ENCODE results near the gene PLEKHH1.
"Not testable (repeated sequence)": the region's sequence is repeated elsewhere in the genome, so short reads cannot be mapped to it uniquely, and the experiment has no call there.

The PLEKHH1 gene

DNA sequence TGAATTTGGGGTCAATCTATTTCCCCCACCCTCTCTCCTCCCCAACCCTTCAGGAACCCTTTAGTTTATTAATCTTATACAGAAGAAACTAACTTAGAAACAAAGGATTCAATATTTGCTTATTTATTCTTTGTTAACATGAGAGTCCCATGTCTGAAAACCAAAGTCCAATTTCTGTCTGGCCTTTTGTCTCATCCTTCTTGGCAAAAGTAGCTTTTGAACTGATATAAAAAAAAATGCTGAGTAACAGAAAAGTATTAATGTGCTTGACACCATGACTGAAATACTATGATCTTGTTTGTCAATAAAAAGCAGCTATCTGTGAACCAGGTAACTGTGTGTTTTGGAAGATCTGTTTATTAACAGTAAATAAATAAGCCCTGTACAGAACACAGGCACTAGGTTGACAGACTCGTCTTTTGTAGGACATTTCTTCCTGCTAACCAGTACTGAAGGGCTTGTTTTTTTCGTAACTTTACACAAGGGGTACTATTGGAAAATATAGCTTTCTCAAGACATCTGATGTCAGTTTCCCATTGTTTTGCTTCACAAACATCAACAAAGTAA is 56.2 kb downstream of the PLEKHH1 start:
- DNase-seq: no peak

DNA sequence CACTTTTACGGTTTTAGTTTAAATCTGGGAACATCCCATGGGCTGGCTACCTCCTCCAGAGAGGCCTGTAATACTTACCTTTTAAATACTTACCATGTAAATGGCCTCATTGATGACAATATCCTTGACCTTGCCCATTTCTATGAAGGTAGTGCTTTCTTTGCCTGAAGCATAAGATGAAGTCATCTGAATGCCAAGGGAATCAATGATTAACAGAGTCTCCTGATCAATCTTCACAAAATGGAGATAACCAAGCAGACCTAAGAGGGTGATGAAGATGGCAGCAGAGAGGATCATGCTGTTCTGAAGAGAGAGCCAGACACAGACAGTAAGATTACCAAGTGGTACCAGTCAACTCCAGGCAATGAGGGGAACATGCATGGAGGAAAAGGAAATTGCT is 60.6 kb downstream of the PLEKHH1 start:
- not testable (repeated sequence) for DNase-seq

- DNase-seq: no peak
These were observed 62.3 kb downstream of the PLEKHH1 start for GRCh38 chr14:67595392-67595791.

- DNase-seq: peak; percentile 80
These were observed 66.8 kb downstream of the PLEKHH1 start, which contains the start of gene PIGH for GRCh38 chr14:67599698-67600561. TSS of gene PIGH (minus strand) at chr14:67600268. CDS start at chr14:67600203, 65 bp downstream.

GRCh38 chr14:67600562-67600974 is 67.5 kb downstream of the PLEKHH1 start:
- not testable (repeated sequence) for DNase-seq

DNA sequence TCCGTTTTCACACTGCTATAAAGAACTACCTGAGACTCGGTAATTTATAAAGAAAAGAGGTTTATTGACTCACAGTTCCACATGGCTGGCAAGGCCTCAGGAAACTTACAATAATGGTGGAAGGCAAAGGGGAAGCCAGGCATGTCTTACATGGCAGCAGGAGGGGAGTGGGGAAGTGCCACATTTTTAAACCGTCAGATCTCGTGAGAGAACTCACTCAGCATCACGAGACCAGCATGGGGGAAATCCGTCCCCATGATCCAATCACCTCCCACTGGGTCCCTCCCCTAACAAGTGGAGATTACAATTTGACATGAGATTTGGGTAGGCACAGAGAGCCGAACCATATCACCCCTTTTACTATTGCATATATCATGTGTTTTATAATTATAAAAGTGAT is 69.0 kb downstream of the PLEKHH1 start:
- DNase-seq: no peak

- DNase-seq: no peak
These were observed 70.0 kb downstream of the PLEKHH1 start for GRCh38 chr14:67602995-67603545.

GRCh38 chr14:67607646-67608045 is 74.6 kb downstream of the PLEKHH1 start:
- no peak for DNase-seq

DNA sequence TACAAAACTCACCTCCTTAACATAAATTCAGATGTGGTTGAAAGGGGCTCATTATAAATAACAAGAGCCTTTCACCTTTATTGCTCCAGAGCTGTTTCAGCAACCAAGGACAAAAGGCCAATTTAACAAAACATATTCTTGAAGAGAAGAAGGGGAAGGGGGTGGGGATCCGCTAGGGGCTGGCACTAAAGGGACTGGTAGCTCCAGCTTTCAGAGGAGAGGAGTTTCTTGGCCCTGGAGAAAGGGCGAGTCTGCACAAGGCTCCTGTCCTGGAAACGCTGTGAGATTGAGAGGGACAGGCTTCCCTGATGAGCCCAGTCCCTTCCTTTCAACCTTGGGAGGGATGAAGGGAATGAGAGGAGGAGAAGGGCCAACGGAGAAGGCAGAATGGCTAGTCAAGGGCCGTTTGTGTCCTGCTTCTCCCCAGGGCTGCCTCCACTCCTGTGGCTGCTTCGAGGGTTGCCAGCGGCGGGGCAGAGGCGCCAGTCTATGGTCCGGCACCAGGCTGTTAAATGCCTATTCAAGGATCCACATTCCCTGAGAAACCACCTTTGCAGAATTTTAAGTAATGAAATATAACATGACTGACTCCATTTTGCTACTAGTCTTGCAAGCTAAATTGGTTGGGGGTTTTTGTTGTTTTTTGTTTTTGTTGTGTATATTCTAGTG is 76.7 kb downstream of the PLEKHH1 start:
- DNase-seq: no peak

DNA sequence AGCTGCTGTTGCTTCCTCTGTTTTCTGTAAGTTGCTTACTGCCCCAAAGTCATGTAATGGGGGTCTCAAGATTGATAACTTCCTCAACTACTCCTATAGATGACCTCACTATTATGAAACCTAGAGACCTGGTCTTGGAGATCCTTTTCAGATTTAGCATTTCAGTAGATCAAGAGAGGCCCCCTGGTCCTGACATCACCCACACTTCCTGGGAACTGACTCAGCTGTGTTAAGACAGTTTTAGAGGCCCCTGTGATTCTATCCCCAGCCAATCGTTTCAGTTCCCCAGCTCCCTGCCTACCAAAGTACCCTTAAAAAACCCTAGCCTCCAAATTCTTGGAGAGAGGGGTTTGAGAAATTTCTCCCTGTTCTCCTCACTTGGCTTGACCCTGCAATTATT is 77.4 kb downstream of the PLEKHH1 start:
- DNase-seq: no peak

DNA sequence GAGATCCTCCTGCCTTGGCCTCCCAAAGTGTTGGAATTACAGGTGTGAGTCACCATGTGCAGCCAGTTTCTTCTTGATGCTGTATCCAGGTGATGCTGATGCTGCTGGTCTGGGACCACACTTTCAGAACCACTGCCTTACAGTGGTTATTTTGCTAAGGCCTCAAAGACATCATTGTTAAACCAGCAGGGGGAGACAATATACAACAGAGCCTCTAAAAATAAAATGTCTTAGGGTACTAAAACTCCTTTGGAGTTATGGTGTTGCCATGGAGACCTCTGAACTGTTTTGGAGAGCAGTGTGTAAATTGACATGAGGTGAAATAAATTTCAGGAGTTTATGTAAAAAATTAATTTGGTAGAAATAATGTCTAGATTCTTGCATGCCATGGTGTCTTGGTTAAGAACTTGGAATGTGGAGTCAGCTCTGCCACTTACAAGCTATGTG is 85.5 kb downstream of the PLEKHH1 start:
- peak; percentile 73 for DNase-seq

- DNase-seq: peak; percentile 98
These were observed 86.5 kb downstream of the PLEKHH1 start, which contains the start of gene ARG2 for GRCh38 chr14:67619446-67620216. TSS of gene ARG2 (plus strand) at chr14:67619920. CDS start at chr14:67619978, 58 bp downstream.

- peak; percentile 43 for DNase-seq
These were observed 87.2 kb downstream of the PLEKHH1 start for GRCh38 chr14:67620217-67620785.

DNA sequence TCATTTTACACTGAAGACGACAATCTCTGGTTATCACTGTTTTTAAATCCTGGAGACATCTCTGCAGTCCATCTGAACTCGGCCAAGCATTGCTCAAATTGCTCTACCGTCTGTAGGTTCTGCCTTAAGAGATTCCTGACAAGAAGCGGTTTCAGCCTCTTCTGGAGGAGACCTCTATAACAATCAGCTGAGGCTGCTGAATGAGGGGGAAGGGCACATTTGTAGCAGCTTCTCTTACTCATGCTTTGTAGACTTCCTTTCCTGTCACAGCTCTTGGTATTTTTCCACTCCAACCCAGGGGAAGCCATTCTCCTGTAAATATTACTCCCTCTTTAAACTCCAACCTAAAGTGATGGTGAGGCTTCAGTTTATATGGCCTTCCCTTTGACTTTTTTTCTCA is 89.6 kb downstream of the PLEKHH1 start:
- no peak for DNase-seq

GRCh38 chr14:67623114-67623513 is 90.0 kb downstream of the PLEKHH1 start:
- DNase-seq: peak; percentile 12

- DNase-seq: not testable (repeated sequence)
These were observed 93.0 kb downstream of the PLEKHH1 start for GRCh38 chr14:67626131-67626530.

DNA sequence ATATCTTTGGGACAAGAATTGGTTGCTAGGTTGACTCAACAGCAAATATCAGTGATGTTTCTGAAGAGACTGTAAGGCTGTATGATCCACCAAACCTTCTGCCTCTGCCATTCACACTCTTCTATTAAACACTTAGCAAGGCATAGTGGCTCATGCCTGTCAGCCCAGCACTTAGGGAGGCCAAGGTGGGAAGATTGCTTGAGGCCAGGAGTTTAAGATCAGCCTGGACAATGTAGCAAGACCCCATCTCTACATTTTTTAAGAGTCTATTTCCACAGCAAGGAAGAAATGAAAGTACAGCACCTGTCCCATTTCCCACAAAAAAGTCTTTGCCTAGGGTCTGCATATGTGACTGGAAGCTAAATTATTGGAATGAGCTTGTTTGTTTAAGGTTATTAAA is 94.4 kb downstream of the PLEKHH1 start:
- no peak for DNase-seq

DNA sequence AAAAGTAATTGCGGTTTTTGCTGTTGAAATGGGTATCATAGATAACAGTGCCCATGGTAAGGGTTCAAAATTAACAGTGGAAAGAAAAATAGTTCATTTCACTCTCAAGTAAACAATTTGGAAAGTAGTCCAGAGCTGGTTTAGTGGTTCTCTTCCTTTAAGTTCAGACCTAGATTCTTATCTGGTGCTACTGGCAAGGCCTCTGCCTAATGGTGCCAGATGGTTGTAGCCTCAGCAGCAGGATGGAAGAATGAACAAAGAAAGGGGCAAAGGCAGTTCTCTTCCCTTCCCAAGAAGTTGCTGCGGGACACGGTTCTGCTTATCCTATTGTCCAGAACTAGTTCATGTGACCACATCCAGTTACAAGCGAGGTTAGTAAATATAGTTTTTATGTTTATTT is 97.1 kb downstream of the PLEKHH1 start:
- no peak for DNase-seq

DNA sequence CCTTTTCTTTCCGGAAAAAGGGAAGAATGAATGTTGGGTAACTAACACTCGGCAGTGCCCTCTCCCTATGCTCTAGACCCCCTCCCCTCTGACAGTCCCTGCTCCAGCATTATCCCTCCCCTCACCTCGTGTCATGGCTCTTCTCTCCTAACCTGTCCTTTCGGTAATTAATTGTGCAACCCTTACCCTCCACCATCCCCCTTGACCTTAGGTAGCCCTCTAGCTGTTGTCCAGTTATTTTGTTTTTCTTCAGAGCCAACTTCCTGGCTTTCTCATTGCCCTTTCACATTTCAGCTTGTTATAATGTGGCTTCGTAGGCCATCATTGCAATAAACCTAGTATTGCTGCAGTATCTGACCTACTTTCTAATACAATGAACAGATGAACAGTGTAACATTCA is 97.8 kb downstream of the PLEKHH1 start:
- DNase-seq: no peak

DNA sequence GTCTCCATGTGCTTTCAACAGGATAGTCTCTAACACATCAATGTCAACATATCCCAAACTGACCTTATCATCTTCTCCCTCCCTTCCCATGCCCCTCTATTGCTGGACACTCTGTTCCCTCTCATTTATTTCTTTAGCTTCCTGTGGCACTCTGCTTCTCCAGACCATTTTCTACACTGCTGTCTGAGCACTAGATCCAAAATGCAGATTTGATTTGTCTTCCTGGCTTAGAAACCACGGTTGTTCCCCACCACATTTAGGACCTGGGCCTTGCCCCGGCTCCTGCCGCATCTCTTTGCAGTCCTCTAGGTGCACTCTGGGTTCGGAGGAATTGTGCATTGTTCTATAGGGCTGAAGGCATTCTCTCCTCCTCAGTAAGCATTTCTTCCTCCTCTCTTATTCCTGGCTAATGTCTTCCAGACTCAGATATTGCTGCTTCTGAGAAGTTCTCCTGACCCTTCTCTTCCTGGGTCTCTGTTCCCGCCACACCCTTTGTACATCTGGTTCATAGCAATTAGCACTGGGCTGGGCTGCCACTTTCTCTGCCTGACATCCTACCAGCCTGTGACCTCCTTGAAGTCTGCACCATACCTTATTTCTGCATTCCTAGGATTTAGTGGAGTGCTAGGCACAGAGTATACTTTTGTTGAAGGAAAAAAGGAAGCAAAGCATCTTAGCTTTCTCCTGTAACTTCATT is 100.5 kb downstream of the PLEKHH1 start:
- no peak for DNase-seq

GRCh38 chr14:67636361-67636919 is 103.3 kb downstream of the PLEKHH1 start:
- DNase-seq: no peak

Data from NCI-H1105 treated with DMSO at 0.1 percent for 48 hours (cell line).